Measurements from ENCODE around the gene ST3GAL4.
"Not testable (repeated sequence)": the region's sequence is repeated elsewhere in the genome, so short reads cannot be mapped to it uniquely, and the experiment has no call there.

ST3GAL4 gene

DNA sequence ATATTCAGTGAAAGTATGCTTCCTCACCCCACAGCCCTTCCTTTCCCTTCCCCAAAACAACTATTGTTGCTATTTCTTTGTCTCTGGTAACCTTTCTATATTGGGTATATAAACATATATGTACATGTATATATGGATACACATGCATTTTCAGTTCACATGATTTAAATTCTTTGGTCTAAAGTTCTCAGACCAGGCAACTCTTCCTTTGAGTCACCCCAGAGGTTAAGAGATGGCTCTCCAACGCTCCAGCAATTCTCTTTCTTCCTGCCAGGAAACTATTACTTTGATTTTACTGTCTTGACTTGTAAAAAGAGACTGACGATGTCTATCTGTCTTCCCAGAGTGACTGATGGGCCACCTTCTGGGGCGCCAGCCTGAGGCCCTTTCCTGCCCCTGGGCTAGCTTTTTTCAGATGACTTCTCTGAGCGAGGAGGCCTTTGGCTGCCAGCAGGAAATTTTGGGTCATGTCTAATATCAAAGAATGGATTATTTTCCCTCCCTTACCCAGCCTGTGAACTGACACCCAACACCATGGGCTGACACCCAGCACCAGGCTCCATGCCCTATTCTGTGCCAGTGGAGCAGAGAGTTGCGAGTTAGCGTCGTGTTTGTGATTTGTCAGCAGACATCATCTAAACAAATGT is 14.4 kb upstream of the ST3GAL4 start:
- DNase-seq (ENCODE audit: insufficient read length) (no peak), FAIRE-seq (no peak)
- TF ChIP-seq POLR2AphosphoS5 (IDR thresholded peaks at IDR 0.05; ENCODE audit: low read depth, low read length), result no peak
- TF ChIP-seq POLR2A (IDR thresholded peaks at IDR 0.05; ENCODE audit: low read depth, low read length), result no peak
- TF ChIP-seq TAF1 (IDR thresholded peaks at IDR 0.05; ENCODE audit: borderline replicate concordance, low read depth, low read length), result no peak

DNA sequence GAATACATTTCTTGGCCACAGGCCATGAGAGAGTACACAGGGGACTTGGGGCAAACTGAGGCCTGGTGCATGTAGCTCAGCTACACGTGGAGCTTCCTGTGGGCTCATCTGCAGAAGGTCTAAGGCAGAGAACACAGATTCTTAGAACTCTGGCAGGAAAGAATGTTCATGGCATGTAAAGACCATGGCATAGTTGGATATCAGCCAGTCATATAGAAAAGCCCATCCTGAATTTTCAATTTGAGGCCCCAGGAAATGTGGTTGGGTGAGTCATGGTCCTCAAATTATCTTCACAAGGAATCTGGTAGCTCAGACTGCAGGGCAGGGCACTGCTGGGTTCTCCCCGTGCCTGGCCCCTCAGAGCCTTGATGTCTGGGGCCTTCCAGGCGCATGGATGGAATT is 13.7 kb upstream of the ST3GAL4 start:
- no peak for TF ChIP-seq TAF1 (IDR thresholded peaks at IDR 0.05; ENCODE audit: borderline replicate concordance, low read depth, low read length)
- TF ChIP-seq POLR2AphosphoS5 (IDR thresholded peaks at IDR 0.05; ENCODE audit: low read depth, low read length), result no peak
- no peak for TF ChIP-seq POLR2A (IDR thresholded peaks at IDR 0.05; ENCODE audit: low read depth, low read length)
- DNase-seq (ENCODE audit: insufficient read length) (no peak), FAIRE-seq (no peak)

DNA sequence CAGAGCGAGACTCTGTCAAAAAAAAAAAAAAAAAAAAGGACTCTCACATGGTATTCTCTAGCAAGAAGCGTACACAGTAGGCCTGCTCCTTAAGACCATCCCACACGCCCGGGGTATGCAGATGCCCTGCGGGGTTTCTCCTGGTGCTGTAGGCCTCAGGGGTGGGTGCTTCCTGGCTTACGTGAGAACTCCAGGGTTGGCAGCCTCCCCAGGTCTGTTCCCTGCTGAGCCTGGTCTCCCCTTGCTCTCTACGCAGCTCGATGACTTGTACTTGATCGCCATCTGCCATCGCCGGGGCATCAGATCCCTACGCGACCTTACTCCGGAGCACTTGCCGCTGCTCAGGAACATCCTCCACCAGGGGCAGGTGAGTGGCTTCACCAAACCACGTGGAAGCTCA is 12.4 kb upstream of the ST3GAL4 start:
- no peak for TF ChIP-seq POLR2A (IDR thresholded peaks at IDR 0.05; ENCODE audit: low read depth, low read length)
- TF ChIP-seq TAF1 (IDR thresholded peaks at IDR 0.05; ENCODE audit: borderline replicate concordance, low read depth, low read length), result no peak
- TF ChIP-seq POLR2AphosphoS5 (IDR thresholded peaks at IDR 0.05; ENCODE audit: low read depth, low read length), result no peak
- DNase-seq (ENCODE audit: insufficient read length), result no peak
- no peak for FAIRE-seq

DNA sequence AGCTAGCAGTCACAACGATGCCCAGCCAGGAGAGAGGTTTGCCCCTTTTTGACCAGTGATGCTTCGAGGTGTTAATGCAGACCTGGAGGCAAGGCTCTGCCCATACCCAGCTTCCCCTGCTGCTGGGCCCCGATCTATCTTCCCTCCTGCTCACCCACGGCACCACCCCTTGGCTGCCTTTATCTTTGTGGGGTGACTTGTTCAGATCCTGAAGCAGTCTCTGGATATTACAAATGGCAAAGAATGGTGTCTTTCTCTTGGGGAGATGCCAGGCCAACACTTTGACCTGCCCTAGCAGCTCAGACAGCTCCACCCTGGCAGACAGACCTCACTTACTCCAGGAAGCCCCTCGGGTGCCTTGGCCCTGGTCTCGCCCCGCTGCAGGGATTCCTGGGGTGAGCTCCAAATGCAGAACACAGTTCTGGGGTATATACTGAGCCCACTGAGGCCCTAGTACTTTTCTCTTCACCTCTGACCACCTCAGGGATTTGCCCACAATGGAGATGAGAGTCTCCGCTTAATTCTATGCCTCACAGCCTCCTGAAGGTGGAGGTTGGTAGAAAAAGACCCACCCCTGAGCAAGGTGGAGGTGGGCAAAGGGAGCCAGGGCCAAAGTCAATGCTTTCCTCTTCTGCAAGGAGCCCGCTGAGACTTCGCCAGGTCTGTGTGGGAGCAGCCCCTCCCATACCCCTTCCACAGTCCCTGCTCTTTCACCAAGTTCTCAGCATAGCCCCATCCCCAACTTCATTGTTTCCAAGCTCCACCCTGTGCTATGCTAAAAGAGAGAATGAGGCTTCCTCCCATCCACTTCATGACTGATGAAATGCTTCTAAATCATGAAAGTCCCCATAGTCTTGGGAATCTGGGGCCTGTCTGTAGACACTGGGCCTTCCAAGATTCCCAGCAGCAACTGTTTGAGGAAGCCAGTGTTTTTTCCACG is 11.1 kb upstream of the ST3GAL4 start:
- no peak for FAIRE-seq
- TF ChIP-seq POLR2AphosphoS5 (IDR thresholded peaks at IDR 0.05; ENCODE audit: low read depth, low read length), result no peak
- TF ChIP-seq POLR2A (IDR thresholded peaks at IDR 0.05; ENCODE audit: low read depth, low read length), result no peak
- no peak for TF ChIP-seq TAF1 (IDR thresholded peaks at IDR 0.05; ENCODE audit: borderline replicate concordance, low read depth, low read length)

DNA sequence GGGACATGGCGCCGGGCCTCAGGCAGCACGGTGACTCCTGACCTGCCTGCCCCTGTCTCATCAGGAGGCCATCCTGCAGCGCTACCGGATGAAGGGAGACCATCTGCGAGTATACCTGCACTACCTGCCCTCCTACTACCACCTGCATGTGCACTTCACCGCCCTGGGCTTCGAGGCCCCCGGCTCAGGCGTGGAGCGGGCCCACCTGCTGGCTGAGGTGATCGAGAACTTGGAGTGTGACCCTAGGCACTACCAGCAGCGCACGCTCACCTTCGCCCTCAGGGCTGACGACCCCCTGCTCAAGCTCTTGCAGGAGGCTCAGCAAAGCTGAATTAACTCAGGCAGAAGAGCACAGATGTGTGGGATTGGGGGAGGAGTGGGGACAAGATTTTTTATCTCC is 10.2 kb upstream of the ST3GAL4 start:
- no peak for FAIRE-seq
- TF ChIP-seq TAF1 (IDR thresholded peaks at IDR 0.05; ENCODE audit: borderline replicate concordance, low read depth, low read length) (no peak), POLR2AphosphoS5 (IDR thresholded peaks at IDR 0.05; ENCODE audit: low read depth, low read length) (no peak), POLR2A (IDR thresholded peaks at IDR 0.05; ENCODE audit: low read depth, low read length) (no peak)
- DNase-seq (ENCODE audit: insufficient read length), result no peak

More for the DNA sequence above, 11.1 kb upstream of the ST3GAL4 start:
- DNase-seq (ENCODE audit: insufficient read length), result no peak

DNA sequence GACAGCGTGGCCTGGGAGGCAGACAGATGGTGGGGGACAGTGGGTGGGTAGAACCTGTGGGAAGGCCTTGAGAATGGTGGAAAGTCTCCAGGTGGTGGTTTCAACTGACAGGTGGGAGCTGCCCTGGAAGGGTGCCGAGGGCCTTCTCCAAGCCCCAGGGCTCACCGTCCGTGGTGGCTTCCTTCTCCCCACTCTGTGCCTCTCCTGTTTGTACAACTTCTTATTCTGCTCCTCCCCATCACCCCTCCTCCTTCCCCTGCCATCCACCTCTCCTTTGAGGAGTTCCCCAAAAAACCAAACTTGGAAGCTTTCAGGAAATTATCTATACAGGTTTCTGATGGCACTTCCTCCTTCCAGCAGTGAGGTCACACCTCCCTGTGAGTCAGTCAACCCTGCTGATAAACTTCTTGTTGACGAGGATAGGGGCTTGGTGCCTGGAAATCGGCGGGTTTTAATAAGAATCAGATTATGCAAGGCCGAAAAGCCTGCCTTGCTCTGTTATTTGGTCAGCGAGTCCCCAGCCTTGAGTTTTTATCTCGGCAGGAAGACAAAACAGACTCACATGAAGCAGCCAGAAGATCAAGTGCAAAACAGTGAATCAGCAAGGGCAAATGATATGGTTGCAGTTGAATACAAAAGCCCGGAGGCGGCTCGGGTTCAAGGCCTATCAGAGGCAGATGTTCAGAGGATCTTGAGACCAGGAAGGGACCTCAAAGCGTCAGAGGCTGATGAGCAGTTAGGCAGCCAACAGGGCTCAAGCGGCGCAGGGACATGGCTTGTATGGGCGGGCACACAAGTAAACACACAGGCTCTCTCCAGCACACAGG is 9.5 kb upstream of the ST3GAL4 start:
- TF ChIP-seq POLR2A (IDR thresholded peaks at IDR 0.05; ENCODE audit: low read depth, low read length), result no peak
- TF ChIP-seq POLR2AphosphoS5 (IDR thresholded peaks at IDR 0.05; ENCODE audit: low read depth, low read length), result no peak
- no peak for TF ChIP-seq TAF1 (IDR thresholded peaks at IDR 0.05; ENCODE audit: borderline replicate concordance, low read depth, low read length)
- FAIRE-seq (no peak), DNase-seq (ENCODE audit: insufficient read length) (no peak)

DNA sequence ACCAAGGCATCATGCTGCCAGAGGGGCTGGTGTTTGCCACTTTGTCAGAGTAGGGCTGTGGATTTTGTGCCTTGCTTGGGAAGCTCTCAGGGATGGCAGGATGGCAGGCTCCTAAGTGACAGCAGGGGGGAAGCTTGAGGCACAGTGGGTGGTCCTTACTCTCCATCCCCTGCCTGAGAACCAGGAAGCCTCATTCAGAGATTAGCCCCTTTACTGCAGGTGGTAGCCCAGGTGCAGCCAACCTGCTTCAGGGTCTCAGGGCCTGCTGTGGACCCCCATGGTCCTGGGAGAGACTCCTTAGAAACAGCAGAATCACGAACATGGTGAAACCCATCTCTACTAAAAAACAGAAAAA is 8.9 kb upstream of the ST3GAL4 start:
- FAIRE-seq, result no peak
- no peak for DNase-seq (ENCODE audit: insufficient read length)
- TF ChIP-seq TAF1 (IDR thresholded peaks at IDR 0.05; ENCODE audit: borderline replicate concordance, low read depth, low read length), result no peak
- TF ChIP-seq POLR2A (IDR thresholded peaks at IDR 0.05; ENCODE audit: low read depth, low read length), result no peak
- no peak for TF ChIP-seq POLR2AphosphoS5 (IDR thresholded peaks at IDR 0.05; ENCODE audit: low read depth, low read length)

DNA sequence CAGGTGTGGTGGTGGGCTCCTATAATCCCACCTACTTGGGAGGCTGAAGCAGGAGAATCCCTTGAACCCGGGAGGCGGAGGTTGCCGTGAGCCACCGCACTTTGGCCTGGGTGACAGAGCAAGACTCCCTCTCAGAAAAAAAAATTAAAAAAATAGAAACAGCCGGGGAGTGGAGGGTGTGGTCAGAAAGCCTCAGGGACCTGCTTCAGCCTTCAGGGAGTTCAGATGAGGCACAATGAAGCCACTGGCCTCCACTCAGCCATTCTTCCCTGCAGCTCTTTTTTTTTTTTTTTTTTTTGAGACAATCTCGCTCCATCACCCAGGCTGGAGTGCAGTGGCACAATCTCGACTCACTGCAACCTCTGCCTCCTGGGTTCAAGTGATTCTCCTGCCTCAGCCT is 8.5 kb upstream of the ST3GAL4 start:
- DNase-seq (ENCODE audit: insufficient read length), result not testable (repeated sequence)

DNA sequence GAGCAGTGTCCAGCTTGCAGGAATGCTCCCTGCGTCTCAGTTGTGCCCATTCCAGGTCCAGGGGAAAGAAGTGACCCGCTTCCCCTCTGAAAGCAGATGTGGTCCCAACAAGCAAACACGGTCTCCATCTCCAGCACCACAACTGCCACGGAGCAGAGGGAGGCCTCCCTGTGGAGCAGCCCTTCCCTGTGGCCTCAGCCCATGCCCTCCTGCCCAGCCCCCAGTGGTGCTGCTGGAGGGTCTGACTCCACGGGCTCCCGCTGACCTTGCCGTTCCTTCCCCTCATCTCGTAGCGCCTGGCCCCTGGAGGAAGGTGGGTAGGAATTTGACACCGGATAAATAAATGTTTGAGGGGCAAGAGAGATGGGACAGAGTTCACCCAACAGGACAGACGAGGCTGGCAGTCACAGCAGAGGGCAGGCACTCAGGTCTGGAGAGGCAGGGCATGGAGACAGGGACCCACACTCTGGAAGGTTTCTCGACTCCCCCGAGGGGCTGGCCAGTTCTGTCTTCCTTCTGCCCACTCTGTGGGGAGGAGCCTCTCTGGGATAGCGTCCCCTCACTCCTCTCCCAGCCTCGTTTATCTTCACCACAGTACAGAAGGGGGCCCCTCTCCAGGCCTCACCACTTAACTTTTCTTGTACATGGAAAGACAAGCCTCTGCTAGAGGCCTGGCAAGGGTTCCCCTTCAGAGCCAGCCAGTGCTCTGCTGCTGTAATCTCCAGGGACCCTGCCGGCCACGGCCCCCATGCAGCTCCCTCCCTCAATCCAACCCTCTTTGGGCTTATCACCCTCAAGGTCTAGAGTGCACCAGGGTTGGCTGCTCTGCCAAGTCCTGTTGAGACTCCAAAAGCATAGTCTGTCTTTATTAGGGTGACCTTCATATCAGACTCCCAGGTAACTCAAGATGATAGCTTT is 7.5 kb upstream of the ST3GAL4 start:
- no peak for TF ChIP-seq TAF1 (IDR thresholded peaks at IDR 0.05; ENCODE audit: borderline replicate concordance, low read depth, low read length)
- TF ChIP-seq POLR2AphosphoS5 (IDR thresholded peaks at IDR 0.05; ENCODE audit: low read depth, low read length), result no peak
- no peak for TF ChIP-seq POLR2A (IDR thresholded peaks at IDR 0.05; ENCODE audit: low read depth, low read length)
- no peak for DNase-seq (ENCODE audit: insufficient read length)
- no peak for FAIRE-seq

More for the DNA sequence above, 8.5 kb upstream of the ST3GAL4 start:
- not testable (repeated sequence) for FAIRE-seq

DNA sequence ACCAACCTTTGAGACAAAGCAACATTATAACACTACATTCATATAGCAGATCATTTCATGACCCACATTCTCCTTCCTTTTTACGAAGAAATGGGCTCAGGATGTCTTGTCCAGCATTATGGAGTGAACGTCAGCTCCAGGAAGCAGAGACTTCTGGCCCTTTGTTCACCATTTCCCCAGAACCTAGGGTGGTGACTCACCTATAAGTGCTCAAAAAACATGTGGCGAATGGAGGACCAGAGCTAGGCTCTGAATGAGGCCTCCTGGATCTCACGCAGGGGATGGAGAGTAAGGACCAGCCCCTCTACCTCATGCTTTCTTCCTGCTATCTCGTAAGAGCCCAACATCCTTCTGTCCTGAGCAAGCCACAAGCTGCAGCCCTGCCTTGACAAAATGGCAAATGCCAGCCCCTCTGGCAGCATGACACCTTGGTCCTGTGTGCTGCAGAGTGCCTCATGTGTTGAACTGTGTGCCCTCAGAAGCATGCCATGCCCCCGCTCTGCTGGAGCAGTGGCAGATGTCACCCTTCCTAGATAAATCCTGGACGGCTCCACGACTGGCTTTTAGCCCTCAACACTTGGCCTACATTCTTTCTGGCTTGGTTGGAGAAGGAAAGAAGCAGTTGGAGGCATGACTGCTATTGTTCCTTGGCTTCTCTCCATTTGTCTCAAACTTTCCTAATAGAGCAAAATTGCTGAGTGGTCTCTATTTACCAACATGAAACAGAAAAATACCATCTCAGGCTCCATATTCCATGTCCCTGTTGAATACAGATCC is 6.5 kb upstream of the ST3GAL4 start:
- DNase-seq (ENCODE audit: insufficient read length), result no peak
- TF ChIP-seq POLR2AphosphoS5 (IDR thresholded peaks at IDR 0.05; ENCODE audit: low read depth, low read length) (no peak), POLR2A (IDR thresholded peaks at IDR 0.05; ENCODE audit: low read depth, low read length) (no peak), TAF1 (IDR thresholded peaks at IDR 0.05; ENCODE audit: borderline replicate concordance, low read depth, low read length) (no peak)
- FAIRE-seq, result no peak

Data from GM12892 (cell line).